Tibial nerve (tissue), 3 donors: ENCODE results near the gene STPG1.

Experiments
- POLR2A ChIP-seq, 2 donors: fragments of 450-650 bp; IDR thresholded peaks; one replicate each; pipeline ENCODE4 v1.6.1; 2017; ENCODE audit warnings: antibody characterized with exemption in 2 of 2, mild to moderate bottlenecking in 2 of 2, moderate library complexity in 2 of 2
- TF ChIP-seq, protein P1 (sequence below), 5 experiments: fragments of 200-600 bp in 3 of 5; fragments of 450-650 bp in 2 of 5; sonication (generic) in 3 of 5; IDR thresholded peaks; one replicate each; pipeline ENCODE4 v1.5.1; 2016 to 2019; ENCODE audit warnings: antibody characterized with exemption in 5 of 5, mild to moderate bottlenecking in 3 of 5, moderate library complexity in 2 of 5

DNA sequence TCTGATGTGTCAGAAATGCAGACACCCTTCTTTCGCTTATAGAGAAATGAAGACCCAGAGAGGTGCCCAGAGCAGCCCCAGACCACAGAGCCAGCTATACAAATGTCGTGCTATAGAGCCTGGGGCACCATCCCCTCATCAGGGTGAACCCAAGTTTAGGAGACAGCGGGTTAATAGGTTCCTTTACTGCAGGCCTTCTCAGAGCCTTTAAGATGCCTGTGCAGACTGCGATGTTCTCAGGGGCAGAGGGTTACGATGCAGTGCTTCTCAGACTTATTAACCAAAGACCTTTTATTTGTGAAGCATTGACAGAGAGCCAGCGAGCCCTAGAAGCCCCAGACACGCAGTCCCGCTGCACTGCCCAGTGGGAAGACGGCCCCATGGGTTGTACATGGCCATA is 46.9 kb downstream of the STPG1 start:
- TF ChIP-seq, protein P1, sequence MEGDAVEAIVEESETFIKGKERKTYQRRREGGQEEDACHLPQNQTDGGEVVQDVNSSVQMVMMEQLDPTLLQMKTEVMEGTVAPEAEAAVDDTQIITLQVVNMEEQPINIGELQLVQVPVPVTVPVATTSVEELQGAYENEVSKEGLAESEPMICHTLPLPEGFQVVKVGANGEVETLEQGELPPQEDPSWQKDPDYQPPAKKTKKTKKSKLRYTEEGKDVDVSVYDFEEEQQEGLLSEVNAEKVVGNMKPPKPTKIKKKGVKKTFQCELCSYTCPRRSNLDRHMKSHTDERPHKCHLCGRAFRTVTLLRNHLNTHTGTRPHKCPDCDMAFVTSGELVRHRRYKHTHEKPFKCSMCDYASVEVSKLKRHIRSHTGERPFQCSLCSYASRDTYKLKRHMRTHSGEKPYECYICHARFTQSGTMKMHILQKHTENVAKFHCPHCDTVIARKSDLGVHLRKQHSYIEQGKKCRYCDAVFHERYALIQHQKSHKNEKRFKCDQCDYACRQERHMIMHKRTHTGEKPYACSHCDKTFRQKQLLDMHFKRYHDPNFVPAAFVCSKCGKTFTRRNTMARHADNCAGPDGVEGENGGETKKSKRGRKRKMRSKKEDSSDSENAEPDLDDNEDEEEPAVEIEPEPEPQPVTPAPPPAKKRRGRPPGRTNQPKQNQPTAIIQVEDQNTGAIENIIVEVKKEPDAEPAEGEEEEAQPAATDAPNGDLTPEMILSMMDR (IDR thresholded peaks at IDR 0.05) = no peak
- TF ChIP-seq POLR2A (IDR thresholded peaks at IDR 0.05) = no peak
